Measurements from ENCODE around the gene SF3B6. TPM values are rescaled to one million over a fixed set of nuclear protein-coding genes. Genes with fewer than 3 reads are reported as not detected.

SF3B6 gene
- total and polyA plus RNA-seq, 2 of the 4 experiments (the other 2 are of a cell fraction) = 143 to 191 TPM

Small RNA genes within 50 kb of the gene (microRNA-seq; reads per million reads assigned to microRNA genes)
- gene RNU6-370P (ENCODE audit: insufficient read depth, insufficient read length) = not detected

Small RNA genes within 50 kb of the gene (small RNA-seq; reads per million reads assigned to genes)
- gene RNU6-370P = 0 to 0.60 (median 0) reads per million in 5 experiments

Other genes with a start within 250 kb of the SF3B6 start
- 5.0 and 9.4 TPM in 2 replicates for gene ATAD2B, start 149.2 kb downstream of the SF3B6 start, total RNA-seq (2012; rRNA removed)
- gene ATAD2B, start 149.2 kb downstream of the SF3B6 start, polyA plus RNA-seq (2012; rRNA removed) = 0.99 and 1.5 TPM in 2 replicates
- 7.7 and 10.8 TPM in 2 replicates for gene UBXN2A, start 135.9 kb downstream of the SF3B6 start, total RNA-seq (2012; rRNA removed)
- gene UBXN2A, start 135.9 kb downstream of the SF3B6 start, polyA plus RNA-seq (2012; rRNA removed) = 3.2 and 4.6 TPM in 2 replicates
- gene MFSD2B, start 66.2 kb downstream of the SF3B6 start, total RNA-seq (2012; rRNA removed) = not detected in 2 replicates
- 0.05 and 0.09 TPM in 2 replicates for gene MFSD2B, start 66.2 kb downstream of the SF3B6 start, polyA plus RNA-seq (2012; rRNA removed)
- 18.6 and 21.7 TPM in 2 replicates for gene WDCP, start 28.9 kb downstream of the SF3B6 start, total RNA-seq (2012; rRNA removed)
- 5.4 and 6.8 TPM in 2 replicates for gene WDCP, start 28.9 kb downstream of the SF3B6 start, polyA plus RNA-seq (2012; rRNA removed)
- gene FKBP1B, start 26.6 kb downstream of the SF3B6 start, total RNA-seq (2012; rRNA removed) = 8.9 and 10.2 TPM in 2 replicates
- gene FKBP1B, start 26.6 kb downstream of the SF3B6 start, polyA plus RNA-seq (2012; rRNA removed) = 15.1 and 16.9 TPM in 2 replicates
- 25.5 and 26.9 TPM in 2 replicates for gene TP53I3, start 8.5 kb upstream of the SF3B6 start, total RNA-seq (2012; rRNA removed)
- 41.8 and 42.2 TPM in 2 replicates for gene TP53I3, start 8.5 kb upstream of the SF3B6 start, polyA plus RNA-seq (2012; rRNA removed)
- gene PFN4, start 47.0 kb upstream of the SF3B6 start, total RNA-seq (2012; rRNA removed) = 0.28 and 0.36 TPM in 2 replicates
- 0.27 and 0.48 TPM in 2 replicates for gene PFN4, start 47.0 kb upstream of the SF3B6 start, polyA plus RNA-seq (2012; rRNA removed)
- gene FAM228B, start 47.1 kb upstream of the SF3B6 start, total RNA-seq (2012; rRNA removed) = 2.0 and 2.2 TPM in 2 replicates
- gene FAM228B, start 47.1 kb upstream of the SF3B6 start, polyA plus RNA-seq (2012; rRNA removed) = 2.3 and 2.9 TPM in 2 replicates
- gene FAM228A, start 98.7 kb upstream of the SF3B6 start, total RNA-seq (2012; rRNA removed) = not detected in 2 replicates
- gene FAM228A, start 98.7 kb upstream of the SF3B6 start, polyA plus RNA-seq (2012; rRNA removed) = 0.07 TPM in 1 of 2 replicates, not detected in the other